K562 (cell line): ENCODE measurements around the gene PRR15L. TPM values are rescaled to one million over a fixed set of nuclear protein-coding genes. Genes with fewer than 3 reads are reported as not detected.
A peak's percentile ranks its signal among the peaks of the same experiment; 100 is the strongest.

Experiments
- ASH1L ChIP-seq: fragments of 450-650 bp; IDR thresholded peaks from 2 replicates; pipeline ENCODE4 v1.6.1; 2018; ENCODE audit warnings: borderline replicate concordance, mild to moderate bottlenecking, low read depth; ENCODE audit not compliant: partially characterized antibody
- BACH1 ChIP-seq: fragments of 200-800 bp; sonication (Bioruptor generic); IDR thresholded peaks from 2 replicates; pipeline ENCODE4 v1.6.1; 2016; ENCODE audit warnings: missing genetic modification characterization, missing compliant biosample characterization
- CREM ChIP-seq: IDR thresholded peaks from 2 replicates; pipeline ENCODE4 v1.6.1; 2014; ENCODE audit warnings: antibody characterized with exemption, low read depth
- DACH1 ChIP-seq: fragments of 450-650 bp; IDR thresholded peaks from 2 replicates; pipeline ENCODE4 v1.6.1; 2018; ENCODE audit not compliant: partially characterized antibody
- ELK3 ChIP-seq: fragments of 450-650 bp; formaldehyde crosslinking; IDR thresholded peaks from 2 replicates; pipeline ENCODE4 v1.4.0; 2020; ENCODE audit warnings: mild to moderate bottlenecking
- EP300 ChIP-seq: IDR thresholded peaks from 2 replicates; pipeline ENCODE4 v1.6.1; 2012; ENCODE audit warnings: low read length, improper control_type of control experiment
- ERF ChIP-seq: fragments of 450-650 bp; formaldehyde crosslinking; IDR thresholded peaks from 2 replicates; pipeline ENCODE4 v1.4.0; 2020; ENCODE audit warnings: mild to moderate bottlenecking, mixed read lengths
- NR2C2 ChIP-seq, 2 experiments: fragments of 200-800 bp in 1 of 2; sonication (Bioruptor generic) in 1 of 2; sonication (generic) in 1 of 2; formaldehyde crosslinking in 1 of 2; IDR thresholded peaks; 2 replicates each; pipeline versions ENCODE4 v1.6.1 to v1.8.0; 2016 to 2022; ENCODE audit warnings: mild to moderate bottlenecking in 1 of 2, missing compliant biosample characterization in 1 of 2, missing genetic modification characterization in 1 of 2, missing genetic modification reagents in 1 of 2
- RBM25 ChIP-seq: fragments of 200-400 bp; formaldehyde crosslinking; IDR thresholded peaks from 2 replicates; pipeline ENCODE4 v1.6.1; 2018; ENCODE audit warnings: low read length, low read depth, moderate library complexity; ENCODE audit not compliant: severe bottlenecking
- RNF2 ChIP-seq: sonication (generic); IDR thresholded peaks from 2 replicates; pipeline ENCODE4 v1.6.1; 2016
- TAL1 ChIP-seq: fragments of 450-650 bp; IDR thresholded peaks from 2 replicates; pipeline ENCODE4 v1.6.1; 2016; ENCODE audit warnings: mild to moderate bottlenecking
- TCF7 ChIP-seq: sonication (generic); IDR thresholded peaks from 2 replicates; pipeline ENCODE4 v1.6.1; 2016; ENCODE audit warnings: antibody characterized with exemption, borderline replicate concordance
- TEAD4 ChIP-seq, 2 experiments: sonication (generic) in 1 of 2; formaldehyde crosslinking in 1 of 2; IDR thresholded peaks; 2 replicates each; pipeline versions ENCODE4 v1.6.1 to v1.8.0; 2012 to 2022; ENCODE audit warnings: borderline replicate concordance in 1 of 2, inconsistent platforms in 1 of 2, low read length in 1 of 2, mild to moderate bottlenecking in 1 of 2, missing genetic modification reagents in 1 of 2
- TFAP4 ChIP-seq: sonication (generic); formaldehyde crosslinking; IDR thresholded peaks from 2 replicates; pipeline ENCODE4 v1.8.0; 2022; ENCODE audit warnings: missing genetic modification reagents, mild to moderate bottlenecking, moderate library complexity, borderline replicate concordance
- ZBTB34 ChIP-seq: fragments of 250-450 bp; sonication (Bioruptor Pico); IDR thresholded peaks from 2 replicates; pipeline ENCODE4 v1.8.0; 2021; ENCODE audit warnings: mild to moderate bottlenecking, moderate library complexity
- ZFP1 ChIP-seq: fragments of 450-650 bp; formaldehyde crosslinking; IDR thresholded peaks from 2 replicates; pipeline ENCODE4 v1.4.0; 2020; ENCODE audit warnings: mild to moderate bottlenecking, mixed read lengths
- ZNF140 ChIP-seq: fragments of 250-450 bp; sonication (Bioruptor Pico); IDR thresholded peaks from 2 replicates; pipeline ENCODE4 v1.8.0; 2021; ENCODE audit warnings: moderate library complexity, mild to moderate bottlenecking, inconsistent platforms
- ZNF165 ChIP-seq: fragments of 250-450 bp; sonication (Bioruptor Pico); IDR thresholded peaks from 2 replicates; pipeline ENCODE4 v1.4.0; 2020; ENCODE audit warnings: borderline replicate concordance
- ZNF699 ChIP-seq: fragments of 250-450 bp; sonication (Bioruptor Pico); IDR thresholded peaks from 2 replicates; pipeline ENCODE4 v1.8.0; 2021; ENCODE audit warnings: mild to moderate bottlenecking, moderate library complexity; ENCODE audit not compliant: insufficient replicate concordance
- ZSCAN29 ChIP-seq: fragments of 450-650 bp; IDR thresholded peaks from 2 replicates; pipeline ENCODE4 v1.6.1; 2017
- polyA plus RNA-seq, 8 experiments: library from polyadenylated mRNA; depleted of rRNA in 4 of 8; stranded (reverse) in 5 of 8; unstranded in 3 of 8; fragments of >200 nt; fragmentation: Nextera tagmentation in 2 of 8; fragmentation: Illumina TruSeq in 1 of 8; extraction: Ambion mirVana in 2 of 8; extraction: Trizol in 1 of 8; gene quantifications; 2 replicates each; pipeline versions ENCODE4 v1.2.1 to v1.2.3, GENCODE V29; 2011 to 2014; ENCODE audit warnings: inconsistent platforms in 1 of 8, missing spikeins in 1 of 8
- total RNA-seq, 7 experiments: library from RNA; depleted of rRNA in 6 of 7; stranded (reverse); fragments of >200 nt in 6 of 7; fragmentation: Illumina TruSeq in 2 of 7; extraction: Trizol in 2 of 7; gene quantifications; 2 replicates each; pipeline versions ENCODE4 v1.2.1 to v1.2.3, GENCODE V29; 2011 to 2021; ENCODE audit warnings: low replicate concordance in 1 of 7
- TF ChIP-seq, protein P1 (sequence below): fragments of 450-650 bp; IDR thresholded peaks from 2 replicates; pipeline ENCODE4 v1.6.1; 2016
- TF ChIP-seq, protein P2 (sequence below), 2 experiments: fragments of 450-650 bp; IDR thresholded peaks; 2 replicates each; pipeline ENCODE4 v1.6.1; 2016

The PRR15L gene
- total and polyA plus RNA-seq, 9 of the 15 experiments (the other 6 are each of a cell fraction or from before 2014, with no cell fraction given): 0.03 TPM; not detected in 8

- TF ChIP-seq ZNF699: no peak
- TF ChIP-seq ZBTB34 (CRISPR knock-in tag): no peak
- TF ChIP-seq, protein P1, sequence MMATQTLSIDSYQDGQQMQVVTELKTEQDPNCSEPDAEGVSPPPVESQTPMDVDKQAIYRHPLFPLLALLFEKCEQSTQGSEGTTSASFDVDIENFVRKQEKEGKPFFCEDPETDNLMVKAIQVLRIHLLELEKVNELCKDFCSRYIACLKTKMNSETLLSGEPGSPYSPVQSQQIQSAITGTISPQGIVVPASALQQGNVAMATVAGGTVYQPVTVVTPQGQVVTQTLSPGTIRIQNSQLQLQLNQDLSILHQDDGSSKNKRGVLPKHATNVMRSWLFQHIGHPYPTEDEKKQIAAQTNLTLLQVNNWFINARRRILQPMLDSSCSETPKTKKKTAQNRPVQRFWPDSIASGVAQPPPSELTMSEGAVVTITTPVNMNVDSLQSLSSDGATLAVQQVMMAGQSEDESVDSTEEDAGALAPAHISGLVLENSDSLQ: peak; percentile 89
- TF ChIP-seq BACH1 (tag): no peak
- TF ChIP-seq, protein P2, sequence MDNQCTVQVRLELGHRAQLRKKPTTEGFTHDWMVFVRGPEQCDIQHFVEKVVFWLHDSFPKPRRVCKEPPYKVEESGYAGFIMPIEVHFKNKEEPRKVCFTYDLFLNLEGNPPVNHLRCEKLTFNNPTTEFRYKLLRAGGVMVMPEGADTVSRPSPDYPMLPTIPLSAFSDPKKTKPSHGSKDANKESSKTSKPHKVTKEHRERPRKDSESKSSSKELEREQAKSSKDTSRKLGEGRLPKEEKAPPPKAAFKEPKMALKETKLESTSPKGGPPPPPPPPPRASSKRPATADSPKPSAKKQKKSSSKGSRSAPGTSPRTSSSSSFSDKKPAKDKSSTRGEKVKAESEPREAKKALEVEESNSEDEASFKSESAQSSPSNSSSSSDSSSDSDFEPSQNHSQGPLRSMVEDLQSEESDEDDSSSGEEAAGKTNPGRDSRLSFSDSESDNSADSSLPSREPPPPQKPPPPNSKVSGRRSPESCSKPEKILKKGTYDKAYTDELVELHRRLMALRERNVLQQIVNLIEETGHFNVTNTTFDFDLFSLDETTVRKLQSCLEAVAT (IDR thresholded peaks at IDR 0.05): peak; percentile 50 to 65; a peak in 2 of 4 replicates
- TF ChIP-seq TAL1: 0 out of 2 replicates have a peak, but pooled peaks have one; percentile 2
- peak; percentile 65 for TF ChIP-seq CREM
- no peak for TF ChIP-seq NR2C2 (CRISPR knock-in tag; IDR thresholded peaks at IDR 0.05)
- TF ChIP-seq NR2C2 (tag; IDR thresholded peaks at IDR 0.05): peak; percentile 61; the same call in 1 of the 2 replicates
- TF ChIP-seq ERF (CRISPR knock-in tag): no peak
- TF ChIP-seq TFAP4: peak; percentile 73
- no peak for TF ChIP-seq ZNF165 (CRISPR knock-in tag)
- no peak for TF ChIP-seq EP300
- TF ChIP-seq ZSCAN29: no peak
- TF ChIP-seq TEAD4 (IDR thresholded peaks at IDR 0.05; ENCODE audit: low read length): peak; percentile 33; the same call in 1 of the 2 replicates
- no peak for TF ChIP-seq TEAD4 (CRISPR knock-in tag; IDR thresholded peaks at IDR 0.05; ENCODE audit: borderline replicate concordance)
- no peak for TF ChIP-seq ZNF140 (CRISPR knock-in tag)
- TF ChIP-seq RBM25: peak; percentile 92
- peak; percentile 6 for TF ChIP-seq DACH1
- peak; percentile 88; the same call in 1 of the 2 replicates for TF ChIP-seq RNF2
- TF ChIP-seq TCF7: no peak
- no peak for TF ChIP-seq ELK3 (CRISPR knock-in tag)
- TF ChIP-seq ZFP1 (CRISPR knock-in tag): no peak
- peak; percentile 97 for TF ChIP-seq ASH1L
Observed at GRCh38 chr17:47941246-47942095, 16.2 kb downstream of the PRR15L start, which contains the start of gene PNPO (continued).
